Panc1 (cell line): ENCODE results near the gene RNF186.

Experiments used
- POLR2AphosphoS5 ChIP-seq: IDR thresholded peaks from 2 replicates; pipeline ENCODE4 v1.6.1; 2012; ENCODE audit warnings: mild to moderate bottlenecking, low read depth, low read length, moderate library complexity
- TF ChIP-seq, protein P1 (sequence below): fragments of 450-650 bp; IDR thresholded peaks from 2 replicates; pipeline ENCODE4 v1.5.1; 2017; ENCODE audit warnings: mild to moderate bottlenecking
- TF ChIP-seq, protein P2 (sequence below), 2 experiments: IDR thresholded peaks; 2 replicates each; pipeline ENCODE4 v1.6.1; 2011 to 2012; ENCODE audit warnings: low read depth in 2 of 2, control low read depth in 1 of 2, low read length in 1 of 2, mild to moderate bottlenecking in 1 of 2, moderate library complexity in 1 of 2; ENCODE audit not compliant: insufficient read depth in 1 of 2

DNA sequence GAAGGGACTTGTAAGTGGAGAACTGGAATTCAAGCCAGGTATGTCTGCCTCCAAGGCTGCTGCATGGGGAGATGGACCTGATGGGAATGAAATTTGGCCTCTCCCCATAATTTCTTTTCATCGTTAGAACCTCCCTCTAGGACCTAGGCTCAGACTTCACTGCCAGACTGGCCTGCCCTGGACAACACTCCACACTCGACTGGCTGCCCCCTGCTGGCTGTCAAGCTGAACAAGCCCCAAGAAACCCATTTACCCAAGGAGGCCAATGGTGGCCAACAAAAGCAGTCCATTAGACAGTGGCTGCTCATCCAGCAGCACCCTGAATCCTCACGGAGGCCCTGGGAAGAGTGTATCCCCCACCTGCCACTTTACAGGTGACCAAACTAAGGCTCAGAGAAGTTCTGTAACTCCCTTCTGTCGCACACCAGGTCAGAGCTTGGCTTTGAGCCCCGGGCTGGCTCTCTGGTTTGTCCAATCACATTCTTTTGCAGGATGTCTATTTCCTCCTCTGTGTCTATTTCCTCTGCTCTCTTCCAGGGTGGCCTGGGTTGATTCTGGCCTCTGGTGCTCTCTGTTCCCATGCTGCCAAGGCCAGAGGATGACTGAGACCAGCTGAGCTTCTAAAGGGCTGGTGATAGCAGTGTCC is 3.8 kb downstream of the RNF186 start:
- TF ChIP-seq, protein P1, sequence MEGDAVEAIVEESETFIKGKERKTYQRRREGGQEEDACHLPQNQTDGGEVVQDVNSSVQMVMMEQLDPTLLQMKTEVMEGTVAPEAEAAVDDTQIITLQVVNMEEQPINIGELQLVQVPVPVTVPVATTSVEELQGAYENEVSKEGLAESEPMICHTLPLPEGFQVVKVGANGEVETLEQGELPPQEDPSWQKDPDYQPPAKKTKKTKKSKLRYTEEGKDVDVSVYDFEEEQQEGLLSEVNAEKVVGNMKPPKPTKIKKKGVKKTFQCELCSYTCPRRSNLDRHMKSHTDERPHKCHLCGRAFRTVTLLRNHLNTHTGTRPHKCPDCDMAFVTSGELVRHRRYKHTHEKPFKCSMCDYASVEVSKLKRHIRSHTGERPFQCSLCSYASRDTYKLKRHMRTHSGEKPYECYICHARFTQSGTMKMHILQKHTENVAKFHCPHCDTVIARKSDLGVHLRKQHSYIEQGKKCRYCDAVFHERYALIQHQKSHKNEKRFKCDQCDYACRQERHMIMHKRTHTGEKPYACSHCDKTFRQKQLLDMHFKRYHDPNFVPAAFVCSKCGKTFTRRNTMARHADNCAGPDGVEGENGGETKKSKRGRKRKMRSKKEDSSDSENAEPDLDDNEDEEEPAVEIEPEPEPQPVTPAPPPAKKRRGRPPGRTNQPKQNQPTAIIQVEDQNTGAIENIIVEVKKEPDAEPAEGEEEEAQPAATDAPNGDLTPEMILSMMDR = peak; percentile 77
- no peak for TF ChIP-seq POLR2AphosphoS5
- TF ChIP-seq, protein P2, sequence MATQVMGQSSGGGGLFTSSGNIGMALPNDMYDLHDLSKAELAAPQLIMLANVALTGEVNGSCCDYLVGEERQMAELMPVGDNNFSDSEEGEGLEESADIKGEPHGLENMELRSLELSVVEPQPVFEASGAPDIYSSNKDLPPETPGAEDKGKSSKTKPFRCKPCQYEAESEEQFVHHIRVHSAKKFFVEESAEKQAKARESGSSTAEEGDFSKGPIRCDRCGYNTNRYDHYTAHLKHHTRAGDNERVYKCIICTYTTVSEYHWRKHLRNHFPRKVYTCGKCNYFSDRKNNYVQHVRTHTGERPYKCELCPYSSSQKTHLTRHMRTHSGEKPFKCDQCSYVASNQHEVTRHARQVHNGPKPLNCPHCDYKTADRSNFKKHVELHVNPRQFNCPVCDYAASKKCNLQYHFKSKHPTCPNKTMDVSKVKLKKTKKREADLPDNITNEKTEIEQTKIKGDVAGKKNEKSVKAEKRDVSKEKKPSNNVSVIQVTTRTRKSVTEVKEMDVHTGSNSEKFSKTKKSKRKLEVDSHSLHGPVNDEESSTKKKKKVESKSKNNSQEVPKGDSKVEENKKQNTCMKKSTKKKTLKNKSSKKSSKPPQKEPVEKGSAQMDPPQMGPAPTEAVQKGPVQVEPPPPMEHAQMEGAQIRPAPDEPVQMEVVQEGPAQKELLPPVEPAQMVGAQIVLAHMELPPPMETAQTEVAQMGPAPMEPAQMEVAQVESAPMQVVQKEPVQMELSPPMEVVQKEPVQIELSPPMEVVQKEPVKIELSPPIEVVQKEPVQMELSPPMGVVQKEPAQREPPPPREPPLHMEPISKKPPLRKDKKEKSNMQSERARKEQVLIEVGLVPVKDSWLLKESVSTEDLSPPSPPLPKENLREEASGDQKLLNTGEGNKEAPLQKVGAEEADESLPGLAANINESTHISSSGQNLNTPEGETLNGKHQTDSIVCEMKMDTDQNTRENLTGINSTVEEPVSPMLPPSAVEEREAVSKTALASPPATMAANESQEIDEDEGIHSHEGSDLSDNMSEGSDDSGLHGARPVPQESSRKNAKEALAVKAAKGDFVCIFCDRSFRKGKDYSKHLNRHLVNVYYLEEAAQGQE (IDR thresholded peaks at IDR 0.05; ENCODE audit: insufficient read depth in 1 of 2, low read depth in 2 of 2, low read length in 1 of 2) = no peak
